ENCODE results near the gene MORN1.

The MORN1 gene

GRCh38 chr1:2385606-2386280, 5.6 kb downstream of the MORN1 start:
- H3K9me3 ChIP-seq (ENCODE audit: control insufficient read depth, insufficient read depth, low read length) = no peaks in the 10 kb centered on the region
- H3K36me3 ChIP-seq (ENCODE audit: control insufficient read depth, insufficient read depth, low read length) = peaks cover 10% of the 10 kb centered on the region
- H3K4me3 ChIP-seq (ENCODE audit: low read depth, low read length) = no peak overlapping the region
- H3K9ac ChIP-seq (ENCODE audit: low read depth, low read length) = no peak overlapping the region
- no peaks in the 10 kb centered on the region for H3K27me3 ChIP-seq (ENCODE audit: control insufficient read depth, insufficient read depth, low read length)
- no peak overlapping the region for H3K27ac ChIP-seq (ENCODE audit: low read depth, low read length)
- no peaks in the 10 kb centered on the region for H3K4me1 ChIP-seq (ENCODE audit: control insufficient read depth, insufficient read depth, low read length)

DNA sequence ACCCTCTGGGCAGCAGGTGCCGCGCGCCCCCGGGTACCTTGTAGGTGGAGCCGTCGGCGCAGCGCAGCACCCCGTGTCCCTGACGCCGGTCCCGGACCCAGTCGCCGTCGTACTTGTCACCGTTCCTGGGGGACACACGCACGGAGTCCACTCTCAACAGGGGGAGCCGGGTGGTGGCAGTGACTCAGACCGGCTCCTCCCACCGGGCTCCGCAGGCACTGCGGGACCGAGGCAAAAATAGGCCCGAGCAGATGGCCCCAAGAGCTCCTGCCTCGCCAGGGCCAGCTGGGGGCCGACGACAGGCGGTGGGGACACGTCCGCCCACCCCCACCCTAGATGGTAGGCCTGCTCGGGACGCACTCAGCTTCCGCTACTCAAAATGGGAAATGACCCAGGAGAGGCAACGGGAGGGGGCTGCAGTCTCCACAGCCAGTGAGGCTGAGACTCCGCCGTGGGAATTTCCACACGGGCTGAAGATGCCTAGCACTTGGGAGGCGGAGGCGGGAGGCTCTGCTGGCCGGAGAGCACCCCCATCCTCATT, 6.3 kb downstream of the MORN1 start:
- Histone ChIP-seq H3K4me3 (ENCODE audit: low read depth, low read length) (no peak overlapping the region), H3K4me1 (ENCODE audit: control insufficient read depth, insufficient read depth, low read length) (no peaks in the 10 kb centered on the region), H3K36me3 (ENCODE audit: control insufficient read depth, insufficient read depth, low read length) (peaks cover 10% of the 10 kb centered on the region), H3K27ac (ENCODE audit: low read depth, low read length) (no peak overlapping the region), H3K9me3 (ENCODE audit: control insufficient read depth, insufficient read depth, low read length) (no peaks in the 10 kb centered on the region), H3K27me3 (ENCODE audit: control insufficient read depth, insufficient read depth, low read length) (no peaks in the 10 kb centered on the region), H3K9ac (ENCODE audit: low read depth, low read length) (no peak overlapping the region)

DNA sequence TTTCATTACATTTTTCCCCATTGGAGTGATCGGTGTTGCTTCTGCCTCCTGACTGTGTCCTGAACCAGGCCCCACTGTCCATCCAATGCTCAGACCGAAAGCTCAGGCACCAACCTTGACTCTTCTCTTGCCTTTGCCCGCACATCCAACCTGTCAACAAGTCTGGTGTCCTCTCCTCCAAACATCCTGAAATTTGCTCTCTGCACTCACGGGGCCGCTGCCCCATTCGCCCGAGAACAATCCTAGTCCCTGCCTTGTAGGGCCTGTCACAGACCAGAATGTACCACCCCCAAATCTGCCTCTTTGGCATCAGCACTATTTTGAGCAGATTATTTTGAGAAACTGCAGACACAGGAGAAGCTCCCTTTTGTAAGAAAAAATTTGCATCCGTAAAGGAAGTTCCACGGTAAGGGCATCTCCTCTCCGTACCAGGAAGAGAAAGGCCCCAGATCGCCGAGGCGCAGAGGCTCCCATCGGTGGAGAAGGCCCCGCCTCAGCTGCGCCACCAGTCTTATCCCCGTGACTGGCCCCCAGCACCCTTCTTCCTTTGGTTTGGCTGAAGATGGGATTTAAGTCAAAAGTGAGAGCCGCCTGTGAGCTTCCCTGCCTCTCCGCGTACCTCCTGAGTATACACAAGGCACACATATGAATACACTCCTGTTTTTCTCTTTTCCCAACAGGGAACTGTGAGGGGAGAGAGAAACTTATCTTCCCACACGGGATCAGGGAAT, 7.1 kb downstream of the MORN1 start:
- peaks cover 6% of the 10 kb centered on the region for H3K36me3 ChIP-seq (ENCODE audit: control insufficient read depth, insufficient read depth, low read length)
- H3K4me3 ChIP-seq (ENCODE audit: low read depth, low read length) = no peak overlapping the region
- H3K9me3 ChIP-seq (ENCODE audit: control insufficient read depth, insufficient read depth, low read length) = no peaks in the 10 kb centered on the region
- no peak overlapping the region for H3K27ac ChIP-seq (ENCODE audit: low read depth, low read length)
- no peaks in the 10 kb centered on the region for H3K27me3 ChIP-seq (ENCODE audit: control insufficient read depth, insufficient read depth, low read length)
- no peak overlapping the region for H3K9ac ChIP-seq (ENCODE audit: low read depth, low read length)
- H3K4me1 ChIP-seq (ENCODE audit: control insufficient read depth, insufficient read depth, low read length) = no peaks in the 10 kb centered on the region

GRCh38 chr1:2383576-2383975, 7.8 kb downstream of the MORN1 start:
- no peaks in the 10 kb centered on the region for H3K4me1 ChIP-seq (ENCODE audit: control insufficient read depth, insufficient read depth, low read length)

DNA sequence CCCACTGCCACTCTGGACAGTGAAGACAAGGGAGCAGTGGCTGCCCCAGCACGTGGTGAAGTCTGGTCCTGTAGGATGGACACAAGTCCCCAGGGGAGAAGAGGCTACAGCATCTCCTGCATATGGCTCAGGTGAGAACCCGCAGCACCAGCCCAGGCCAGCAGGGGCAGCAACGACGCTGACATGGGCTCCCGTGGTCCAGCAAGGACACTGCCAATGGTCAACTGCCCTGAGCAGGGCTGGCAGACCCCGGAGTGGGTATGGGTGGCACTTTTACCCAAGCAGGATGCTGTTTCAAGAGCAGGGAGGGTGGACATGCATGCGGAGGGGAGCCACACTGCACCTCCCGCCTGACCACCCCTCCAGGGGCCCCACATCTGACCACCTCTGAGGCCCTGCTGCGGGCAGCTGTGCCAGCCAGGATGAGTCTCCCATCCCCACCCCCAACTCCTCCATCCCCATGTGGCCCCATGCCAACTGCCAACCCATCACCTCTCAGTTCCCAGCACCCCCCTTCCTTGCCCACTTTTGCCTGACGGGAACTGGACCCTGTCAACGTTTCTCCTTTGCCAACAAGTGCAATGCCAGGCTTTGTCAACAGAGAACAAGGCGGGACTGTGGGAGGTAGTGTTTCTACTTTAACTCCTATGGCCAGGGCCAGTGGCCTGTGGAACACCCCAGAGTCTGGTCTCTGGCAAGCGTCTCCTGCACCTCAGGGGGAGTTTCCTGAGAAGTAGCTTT, 8.6 kb downstream of the MORN1 start:
- Histone ChIP-seq H3K27ac (ENCODE audit: low read depth, low read length) (no peak overlapping the region), H3K9ac (ENCODE audit: low read depth, low read length) (no peak overlapping the region), H3K36me3 (ENCODE audit: control insufficient read depth, insufficient read depth, low read length) (peaks cover 2% of the 10 kb centered on the region), H3K27me3 (ENCODE audit: control insufficient read depth, insufficient read depth, low read length) (no peaks in the 10 kb centered on the region), H3K4me1 (ENCODE audit: control insufficient read depth, insufficient read depth, low read length) (no peaks in the 10 kb centered on the region), H3K9me3 (ENCODE audit: control insufficient read depth, insufficient read depth, low read length) (no peaks in the 10 kb centered on the region), H3K4me3 (ENCODE audit: low read depth, low read length) (no peak overlapping the region)

More at GRCh38 chr1:2383576-2383975, 7.8 kb downstream of the MORN1 start:
- Histone ChIP-seq H3K27ac (ENCODE audit: low read depth, low read length) (no peak overlapping the region), H3K9ac (ENCODE audit: low read depth, low read length) (no peak overlapping the region), H3K27me3 (ENCODE audit: control insufficient read depth, insufficient read depth, low read length) (no peaks in the 10 kb centered on the region), H3K36me3 (ENCODE audit: control insufficient read depth, insufficient read depth, low read length) (peaks cover 6% of the 10 kb centered on the region), H3K9me3 (ENCODE audit: control insufficient read depth, insufficient read depth, low read length) (no peaks in the 10 kb centered on the region), H3K4me3 (ENCODE audit: low read depth, low read length) (no peak overlapping the region)

- Histone ChIP-seq H3K27me3 (ENCODE audit: control insufficient read depth, insufficient read depth, low read length) (no peaks in the 10 kb centered on the region), H3K9ac (ENCODE audit: low read depth, low read length) (no peak overlapping the region), H3K27ac (ENCODE audit: low read depth, low read length) (no peak overlapping the region)
These were observed 9.4 kb downstream of the MORN1 start for GRCh38 chr1:2381741-2382620.

GRCh38 chr1:2380816-2381591, 10.3 kb downstream of the MORN1 start:
- Histone ChIP-seq H3K27me3 (ENCODE audit: control insufficient read depth, insufficient read depth, low read length) (no peaks in the 10 kb centered on the region), H3K36me3 (ENCODE audit: control insufficient read depth, insufficient read depth, low read length) (no peaks in the 10 kb centered on the region), H3K4me3 (ENCODE audit: low read depth, low read length) (no peak overlapping the region), H3K27ac (ENCODE audit: low read depth, low read length) (no peak overlapping the region), H3K9ac (ENCODE audit: low read depth, low read length) (no peak overlapping the region), H3K4me1 (ENCODE audit: control insufficient read depth, insufficient read depth, low read length) (no peaks in the 10 kb centered on the region), H3K9me3 (ENCODE audit: control insufficient read depth, insufficient read depth, low read length) (no peaks in the 10 kb centered on the region)

More at GRCh38 chr1:2381741-2382620, 9.4 kb downstream of the MORN1 start:
- no peaks in the 10 kb centered on the region for H3K36me3 ChIP-seq (ENCODE audit: control insufficient read depth, insufficient read depth, low read length)
- H3K4me1 ChIP-seq (ENCODE audit: control insufficient read depth, insufficient read depth, low read length) = no peaks in the 10 kb centered on the region
- no peak overlapping the region for H3K4me3 ChIP-seq (ENCODE audit: low read depth, low read length)
- no peaks in the 10 kb centered on the region for H3K9me3 ChIP-seq (ENCODE audit: control insufficient read depth, insufficient read depth, low read length)

- H3K4me1 ChIP-seq (ENCODE audit: control insufficient read depth, insufficient read depth, low read length) = no peaks in the 10 kb centered on the region
- no peak overlapping the region for H3K9ac ChIP-seq (ENCODE audit: low read depth, low read length)
- H3K4me3 ChIP-seq (ENCODE audit: low read depth, low read length) = no peak overlapping the region
- H3K27ac ChIP-seq (ENCODE audit: low read depth, low read length) = no peak overlapping the region
- H3K9me3 ChIP-seq (ENCODE audit: control insufficient read depth, insufficient read depth, low read length) = no peaks in the 10 kb centered on the region
- H3K36me3 ChIP-seq (ENCODE audit: control insufficient read depth, insufficient read depth, low read length) = no peaks in the 10 kb centered on the region
- no peaks in the 10 kb centered on the region for H3K27me3 ChIP-seq (ENCODE audit: control insufficient read depth, insufficient read depth, low read length)
These were observed 11.5 kb downstream of the MORN1 start for GRCh38 chr1:2379733-2380404.

DNA sequence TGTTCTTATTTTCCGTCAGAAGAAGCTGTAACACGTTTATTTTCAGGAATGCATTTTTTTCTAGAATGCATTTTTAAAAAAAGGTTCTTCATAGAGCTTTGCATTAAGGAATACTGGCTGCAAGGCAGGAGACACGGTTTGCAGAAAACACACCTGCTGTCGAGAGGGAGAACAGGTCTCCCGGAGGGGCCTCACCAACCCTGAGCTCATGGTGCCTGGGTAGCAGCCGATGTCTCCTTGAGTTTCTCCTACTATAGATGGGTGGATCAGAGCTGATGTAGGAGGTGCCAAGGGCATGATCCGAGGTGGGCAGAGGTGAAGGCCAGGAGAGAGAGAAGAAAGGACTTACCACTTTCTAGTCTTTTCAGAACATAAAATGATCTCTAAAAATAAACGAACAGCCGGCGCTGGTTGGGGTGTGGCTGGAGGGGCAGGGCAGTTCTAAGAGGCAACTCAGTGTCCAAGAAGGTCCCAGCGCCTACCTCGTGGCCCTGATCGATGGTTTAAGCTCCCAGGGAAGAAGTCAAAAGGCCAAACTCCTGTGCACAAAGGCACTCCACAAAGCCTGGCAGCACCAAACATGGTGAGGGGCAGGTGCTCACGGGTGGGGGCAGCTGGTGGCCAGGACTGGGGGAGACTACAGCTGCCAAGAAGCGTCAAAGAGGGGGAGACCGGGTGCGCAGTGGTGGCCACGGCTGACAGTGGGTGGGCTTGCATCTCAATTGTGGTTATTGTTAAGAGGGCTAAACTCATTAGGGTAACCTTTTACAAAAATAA, 12.2 kb downstream of the MORN1 start:
- no peaks in the 10 kb centered on the region for H3K4me1 ChIP-seq (ENCODE audit: control insufficient read depth, insufficient read depth, low read length)
- no peak overlapping the region for H3K27ac ChIP-seq (ENCODE audit: low read depth, low read length)
- H3K9me3 ChIP-seq (ENCODE audit: control insufficient read depth, insufficient read depth, low read length) = no peaks in the 10 kb centered on the region
- H3K27me3 ChIP-seq (ENCODE audit: control insufficient read depth, insufficient read depth, low read length) = no peaks in the 10 kb centered on the region
- H3K36me3 ChIP-seq (ENCODE audit: control insufficient read depth, insufficient read depth, low read length) = no peaks in the 10 kb centered on the region
- no peak overlapping the region for H3K4me3 ChIP-seq (ENCODE audit: low read depth, low read length)
- no peak overlapping the region for H3K9ac ChIP-seq (ENCODE audit: low read depth, low read length)

All from HUES48 (cell line).